GM12873 (cell line): ENCODE data around the gene MTF2.

Source experiments
- CTCF ChIP-seq: IDR thresholded peaks from 2 replicates; pipeline ENCODE4 v1.5.1; 2012; ENCODE audit warnings: low read depth, mild to moderate bottlenecking, moderate library complexity, low read length, control low read depth; ENCODE audit not compliant: insufficient read depth; ENCODE audit errors: missing control alignments

MTF2 gene

GRCh38 chr1:93083979-93084378 is 4.9 kb downstream of the MTF2 start:
- no peak for TF ChIP-seq CTCF

GRCh38 chr1:93087532-93087931 is 8.4 kb downstream of the MTF2 start:
- TF ChIP-seq CTCF: no peak

GRCh38 chr1:93093332-93094006 is 14.4 kb downstream of the MTF2 start:
- no peak for TF ChIP-seq CTCF

DNA sequence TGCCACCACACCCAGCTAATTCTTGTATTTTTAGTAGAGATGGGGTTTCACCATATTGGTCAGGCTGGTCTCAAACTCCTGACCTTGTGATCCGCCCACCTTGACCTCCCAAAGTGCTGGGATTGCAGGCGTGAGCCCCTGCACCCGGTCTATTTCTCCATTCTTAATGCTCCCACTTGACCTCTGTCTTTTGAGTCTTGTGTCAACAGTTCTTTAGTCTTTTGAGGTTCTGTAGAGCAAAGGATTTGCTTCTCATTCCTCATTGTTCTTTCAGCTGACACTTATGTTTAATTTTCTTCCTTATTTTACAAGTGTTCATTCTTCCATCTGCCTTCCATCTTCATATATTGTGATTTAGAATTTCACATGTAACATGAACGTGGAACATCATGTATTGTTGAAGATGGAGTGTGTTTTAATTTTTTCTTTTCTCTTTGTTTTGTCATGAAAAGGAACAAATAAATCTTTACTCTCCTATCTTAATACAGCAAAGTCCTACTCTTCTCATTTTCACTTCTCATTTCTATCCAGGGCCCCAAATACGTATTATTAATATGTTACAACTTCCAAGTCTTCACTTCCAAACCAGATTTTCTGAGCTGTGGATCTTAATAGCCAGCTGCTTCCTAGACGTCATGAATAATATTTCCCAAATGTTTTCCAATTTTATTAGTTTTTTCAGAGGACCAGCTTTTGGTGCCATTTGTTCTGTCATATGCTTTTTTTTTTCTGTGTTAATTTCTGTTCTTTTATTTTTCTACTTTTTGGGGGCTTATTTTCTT is 16.9 kb downstream of the MTF2 start:
- no peak for TF ChIP-seq CTCF

GRCh38 chr1:93102142-93102541 is 23.1 kb downstream of the MTF2 start:
- no peak for TF ChIP-seq CTCF

GRCh38 chr1:93106226-93106625 is 27.1 kb downstream of the MTF2 start:
- TF ChIP-seq CTCF: no peak

DNA sequence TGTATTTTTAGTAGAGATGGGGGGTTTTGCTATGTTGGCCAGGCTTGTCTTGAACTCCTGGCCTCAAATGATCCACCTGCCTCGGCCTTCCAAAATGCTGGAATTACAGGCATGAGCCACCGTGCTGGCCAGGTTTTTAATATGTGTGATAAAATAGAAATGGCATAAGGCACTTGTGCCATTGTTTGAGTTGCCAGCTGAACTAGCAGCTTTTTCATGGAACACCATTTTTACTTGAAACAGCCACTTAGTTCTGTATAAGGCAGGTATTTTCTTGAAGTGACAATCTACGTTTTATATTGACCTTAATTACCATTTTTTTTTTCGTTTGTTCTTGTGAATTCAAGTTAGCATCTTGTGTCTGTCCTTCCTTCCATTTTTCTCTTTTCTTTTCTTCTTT is 28.3 kb downstream of the MTF2 start:
- no peak for TF ChIP-seq CTCF
